Measurements from ENCODE around the gene ZNF746. TPM values are rescaled to one million over a fixed set of nuclear protein-coding genes. Genes with fewer than 3 reads are reported as not detected.

ZNF746 gene
- total RNA-seq = 10 to 100 TPM; 11.0 to 13.6 TPM

DNA sequence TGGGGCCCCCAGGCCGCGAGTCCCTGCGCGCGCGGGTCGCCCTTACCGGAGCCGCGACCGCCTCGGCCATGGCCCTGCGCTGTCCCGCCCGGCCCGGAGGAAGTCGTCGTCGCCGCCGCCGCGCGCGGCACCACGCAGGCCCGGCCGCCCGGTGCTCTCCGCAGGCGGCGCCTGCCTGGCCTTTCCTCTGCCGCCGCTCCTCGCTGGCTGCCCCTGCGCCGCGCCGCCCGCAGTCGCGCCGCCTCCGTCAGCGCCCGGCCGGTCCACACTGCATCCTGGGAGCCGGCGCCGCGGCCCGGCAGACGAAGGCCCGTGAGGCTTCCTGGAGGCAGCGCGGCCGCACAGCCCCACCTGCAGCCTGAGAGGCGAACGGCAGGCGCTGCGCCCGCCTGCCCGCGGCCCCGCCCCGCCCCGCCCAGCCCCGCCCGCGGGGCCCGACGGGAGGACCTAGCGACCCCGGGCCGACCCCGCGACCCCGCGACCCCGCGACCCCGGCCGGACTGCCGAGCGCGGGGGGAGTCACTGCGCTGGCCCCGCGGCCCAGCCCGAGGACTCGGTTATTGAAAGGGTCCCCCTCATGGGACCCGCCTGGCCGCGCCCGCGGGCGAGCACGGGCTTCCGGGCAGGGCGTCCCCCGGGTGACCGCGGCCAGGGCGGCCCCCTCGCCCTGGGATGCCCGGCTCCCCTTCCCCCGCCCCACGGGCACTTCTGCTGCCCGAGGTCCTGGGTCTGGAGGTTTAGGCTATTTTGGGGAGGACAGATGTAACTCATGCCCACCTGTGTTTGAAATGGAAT, at the start of gene ZNF746:
ZNF746 (minus strand) TSS at position 343 of the 795 bp plus-strand sequence; CDS start at position 70, 273 bp downstream.
- DNase-seq (ENCODE audit: low spot score) = no peak
- Histone ChIP-seq H3K9me3 (no peaks in the 10 kb centered on the region), H3K4me3 (peak within 1 kb of the TSS; percentile 72 to 78), H3K27me3 (no peaks in the 10 kb centered on the region), H3K27ac (peak within 1 kb of the TSS; percentile 75 to 81), H3K4me1 (peaks cover 0 to 24% of the 10 kb centered on the region in 2 donors), H3K36me3 (peaks cover 13% of the 10 kb centered on the region)
- TF ChIP-seq, protein P1, sequence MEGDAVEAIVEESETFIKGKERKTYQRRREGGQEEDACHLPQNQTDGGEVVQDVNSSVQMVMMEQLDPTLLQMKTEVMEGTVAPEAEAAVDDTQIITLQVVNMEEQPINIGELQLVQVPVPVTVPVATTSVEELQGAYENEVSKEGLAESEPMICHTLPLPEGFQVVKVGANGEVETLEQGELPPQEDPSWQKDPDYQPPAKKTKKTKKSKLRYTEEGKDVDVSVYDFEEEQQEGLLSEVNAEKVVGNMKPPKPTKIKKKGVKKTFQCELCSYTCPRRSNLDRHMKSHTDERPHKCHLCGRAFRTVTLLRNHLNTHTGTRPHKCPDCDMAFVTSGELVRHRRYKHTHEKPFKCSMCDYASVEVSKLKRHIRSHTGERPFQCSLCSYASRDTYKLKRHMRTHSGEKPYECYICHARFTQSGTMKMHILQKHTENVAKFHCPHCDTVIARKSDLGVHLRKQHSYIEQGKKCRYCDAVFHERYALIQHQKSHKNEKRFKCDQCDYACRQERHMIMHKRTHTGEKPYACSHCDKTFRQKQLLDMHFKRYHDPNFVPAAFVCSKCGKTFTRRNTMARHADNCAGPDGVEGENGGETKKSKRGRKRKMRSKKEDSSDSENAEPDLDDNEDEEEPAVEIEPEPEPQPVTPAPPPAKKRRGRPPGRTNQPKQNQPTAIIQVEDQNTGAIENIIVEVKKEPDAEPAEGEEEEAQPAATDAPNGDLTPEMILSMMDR (IDR thresholded peaks at IDR 0.05) = peak; percentile 61 to 66

GRCh38 chr7:149547126-149547525, 49.5 kb upstream of the ZNF746 start:
- Histone ChIP-seq H3K27me3 (no peaks in the 10 kb centered on the region), H3K4me1 (no peaks in the 10 kb centered on the region), H3K4me3 (no peak overlapping the region), H3K27ac (no peak overlapping the region), H3K36me3 (peaks cover 59% of the 10 kb centered on the region), H3K9me3 (no peaks in the 10 kb centered on the region)
- no peak for DNase-seq (ENCODE audit: low spot score)
- TF ChIP-seq, protein P1 (IDR thresholded peaks at IDR 0.05) = no peak

GRCh38 chr7:149546331-149546730, 48.7 kb upstream of the ZNF746 start:
- no peak for DNase-seq (ENCODE audit: low spot score)
- Histone ChIP-seq H3K27me3 (no peaks in the 10 kb centered on the region), H3K4me3 (no peak overlapping the region), H3K4me1 (no peaks in the 10 kb centered on the region), H3K9me3 (peaks cover 0 to 3% of the 10 kb centered on the region in 2 donors), H3K27ac (no peak overlapping the region), H3K36me3 (peaks cover 51% of the 10 kb centered on the region)
- TF ChIP-seq, protein P1 (IDR thresholded peaks at IDR 0.05) = no peak

GRCh38 chr7:149544028-149544427, 46.4 kb upstream of the ZNF746 start:
- Histone ChIP-seq H3K27ac (no peak overlapping the region), H3K4me3 (no peak overlapping the region), H3K27me3 (no peaks in the 10 kb centered on the region), H3K4me1 (no peaks in the 10 kb centered on the region), H3K9me3 (peaks cover 0 to 9% of the 10 kb centered on the region in 2 donors), H3K36me3 (peaks cover 28% of the 10 kb centered on the region)
- TF ChIP-seq, protein P1 (IDR thresholded peaks at IDR 0.05) = no peak
- no peak for DNase-seq (ENCODE audit: low spot score)

DNA sequence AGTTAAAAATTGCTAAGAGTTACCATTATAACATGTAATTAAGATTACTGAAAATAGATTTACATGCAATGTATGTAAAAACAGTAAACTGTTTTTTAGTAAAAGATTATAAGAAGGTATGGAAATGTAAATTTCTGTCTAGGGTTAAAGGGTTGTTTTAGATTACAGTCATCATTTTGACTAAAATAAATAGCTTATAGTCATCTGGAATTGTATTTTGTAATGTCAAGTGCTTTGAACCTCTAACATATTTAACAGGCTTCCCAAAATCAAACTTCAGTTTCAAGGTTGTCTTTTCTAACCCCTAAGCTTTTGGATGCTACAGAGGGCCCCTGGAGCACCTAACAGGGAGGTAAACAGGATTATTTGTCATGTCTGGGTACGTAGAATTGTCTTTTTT, 35.0 kb upstream of the ZNF746 start:
- H3K9me3 ChIP-seq = peaks cover 20 to 54% of the 10 kb centered on the region in 2 donors
- TF ChIP-seq, protein P1 (IDR thresholded peaks at IDR 0.05) = no peak
- DNase-seq (ENCODE audit: low spot score) = no peak
- H3K27ac ChIP-seq = no peak overlapping the region
- no peaks in the 10 kb centered on the region for H3K4me1 ChIP-seq
- H3K4me3 ChIP-seq = no peak overlapping the region
- no peaks in the 10 kb centered on the region for H3K36me3 ChIP-seq
- no peaks in the 10 kb centered on the region for H3K27me3 ChIP-seq

All from right atrium auricular region (tissue), 2 donors.